Thymus (tissue), 11 donors: ENCODE results near the gene GDF7. TPM values are rescaled to one million over a fixed set of nuclear protein-coding genes. Genes with fewer than 3 reads are reported as not detected.

Experiments used
- DNase-seq, 9 donors: peaks; one replicate each; pipeline ENCODE4 v3.0.0-alpha.2; 2013; ENCODE audit warnings: low spot score in 9 of 9, low read depth in 6 of 9, missing footprints in 1 of 9
- H3K27ac ChIP-seq, 2 donors: one replicate each; pipeline ENCODE4 v1.5.1; 2013; ENCODE audit warnings: control low read depth in 1 of 2, low read depth in 1 of 2, low read length in 1 of 2, mild to moderate bottlenecking in 1 of 2, moderate library complexity in 1 of 2
- H3K27me3 ChIP-seq, 2 donors: one replicate each; pipeline ENCODE4 v1.5.1; 2013; ENCODE audit warnings: low read length in 1 of 2; ENCODE audit not compliant: control insufficient read depth in 2 of 2, insufficient read depth in 1 of 2
- H3K36me3 ChIP-seq, 2 donors: one replicate each; pipeline ENCODE4 v1.5.1; 2013; ENCODE audit warnings: low read length in 1 of 2, mild to moderate bottlenecking in 1 of 2, moderate library complexity in 1 of 2; ENCODE audit not compliant: control insufficient read depth in 2 of 2, insufficient read depth in 2 of 2
- H3K4me1 ChIP-seq, 2 donors: one replicate each; pipeline ENCODE4 v1.5.1; 2013; ENCODE audit warnings: low read length in 2 of 2; ENCODE audit not compliant: control insufficient read depth in 2 of 2, insufficient read depth in 2 of 2
- H3K4me3 ChIP-seq, 2 donors: one replicate each; pipeline ENCODE4 v1.5.1; 2013; ENCODE audit warnings: low read length in 2 of 2, control low read depth in 1 of 2, mild to moderate bottlenecking in 1 of 2
- H3K9me3 ChIP-seq, 2 donors: one replicate each; pipeline ENCODE4 v1.5.1; 2013; ENCODE audit warnings: low read length in 1 of 2, mild to moderate bottlenecking in 1 of 2; ENCODE audit not compliant: control insufficient read depth in 2 of 2, insufficient read depth in 1 of 2
- WGBS: extraction: QIAGEN DNeasy Blood & Tissue Kit; methylation state at CpG from one replicate; pipeline ENCODE4 v1.1.7; 2013; 5-methylcytosine and 5-hydroxymethylcytosine counted together
- polyA plus RNA-seq: library from polyadenylated mRNA; stranded (reverse); fragments of 200-250 nt; gene quantifications from one replicate; pipeline ENCODE4 v1.2.3, GENCODE V29; 2013
- total RNA-seq: library from RNA; stranded (reverse); fragments of 120-200 nt; gene quantifications from one replicate; pipeline ENCODE4 v1.2.4, GENCODE V29; 2013
- donor health status: healthy.

GDF7 gene
- total and polyA plus RNA-seq, 2 donors = 0.09 to 0.34 TPM

DNA sequence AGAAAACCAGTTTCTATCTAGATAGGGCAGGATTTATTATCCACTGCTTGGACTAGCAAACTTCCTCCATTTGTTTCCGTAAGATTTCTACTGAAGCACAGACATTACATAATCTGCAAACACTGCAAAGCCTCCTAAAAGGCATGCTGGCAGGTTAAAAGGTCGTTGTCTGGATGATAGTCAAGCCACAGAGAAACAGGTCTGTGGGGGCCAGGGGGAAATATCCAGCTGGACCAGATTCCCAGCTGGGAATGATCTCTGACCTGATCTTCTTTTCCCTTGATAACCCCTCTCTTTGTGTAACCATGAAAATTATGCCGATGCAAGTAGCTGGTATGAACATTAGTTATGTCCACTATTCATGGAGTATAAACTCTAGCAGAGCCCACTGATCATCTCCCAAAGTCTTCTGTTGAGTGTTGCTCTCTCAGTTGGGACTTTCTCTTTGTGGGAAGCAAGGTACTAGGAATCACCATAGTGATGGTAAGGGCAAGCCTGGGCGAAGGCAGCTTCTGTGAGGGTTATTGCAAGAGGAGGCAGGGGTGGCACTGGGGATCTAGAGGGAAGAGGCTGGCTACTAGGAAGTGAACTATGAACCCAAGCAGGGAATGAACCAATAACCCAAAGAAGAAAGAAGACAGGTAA is 61.3 kb downstream of the GDF7 start:
- DNase-seq = no peak
- 62% methylated on average over 4 of the region's 4 CpGs for WGBS
- no peak overlapping the region for H3K27ac ChIP-seq

More for the DNA sequence above, 61.3 kb downstream of the GDF7 start:
- no peak overlapping the region for H3K4me3 ChIP-seq
- H3K9me3 ChIP-seq = no peaks in the 10 kb centered on the region
- no peaks in the 10 kb centered on the region for H3K36me3 ChIP-seq
- no peaks in the 10 kb centered on the region for H3K4me1 ChIP-seq
- H3K27me3 ChIP-seq = no peaks in the 10 kb centered on the region

Other genes with a start within 250 kb of the GDF7 start
- gene RHOB, start 220.1 kb upstream of the GDF7 start, total RNA-seq = 59.0 TPM
- 281 TPM for gene RHOB, start 220.1 kb upstream of the GDF7 start, polyA plus RNA-seq
- gene HS1BP3, start 16.0 kb upstream of the GDF7 start, total RNA-seq = 7.2 TPM
- gene HS1BP3, start 16.0 kb upstream of the GDF7 start, polyA plus RNA-seq = 17.4 TPM
- 23.1 TPM for gene LDAH, start 156.0 kb downstream of the GDF7 start, total RNA-seq
- gene LDAH, start 156.0 kb downstream of the GDF7 start, polyA plus RNA-seq = 10.1 TPM